Activated CD4-positive, alpha-beta memory T cell treated with anti-CD3 and anti-CD28 coated beads for 36 hours (primary cell): ENCODE data around the gene EXOSC3. TPM values are rescaled to one million over a fixed set of nuclear protein-coding genes. Genes with fewer than 3 reads are reported as not detected.
A peak's percentile ranks its signal among the peaks of the same experiment; 100 is the strongest.
"Not testable (repeated sequence)": the region's sequence is repeated elsewhere in the genome, so short reads cannot be mapped to it uniquely, and the experiment has no call there.

ENCODE experiments used
- CTCF ChIA-PET: fragments of 350-600 bp; sonication (Branson Sonifier 250); formaldehyde crosslinking; loops from one replicate; lab custom pipeline; 2021; ENCODE audit warnings: antibody characterized with exemption, inconsistent platforms; lab: Charles Lee
- POLR2A ChIA-PET: fragments of 350-600 bp; sonication (Branson Sonifier 250); formaldehyde crosslinking; loops from one replicate; lab custom pipeline; 2021; ENCODE audit warnings: antibody characterized with exemption; lab: Charles Lee
- DNase-seq: peaks from one replicate; pipeline ENCODE4 v3.0.0-alpha.2; 2020
- H3K27ac Mint-ChIP-seq: one replicate; pipeline ENCODE4 v1.8.0; 2021; ENCODE audit warnings: mixed read lengths
- H3K27me3 Mint-ChIP-seq: one replicate; pipeline ENCODE4 v1.8.0; 2021; ENCODE audit warnings: mixed read lengths
- H3K36me3 Mint-ChIP-seq: one replicate; pipeline ENCODE4 v1.8.0; 2021; ENCODE audit warnings: mixed read lengths
- H3K4me1 Mint-ChIP-seq: one replicate; pipeline ENCODE4 v1.8.0; 2021; ENCODE audit warnings: low read depth, mixed read lengths
- H3K4me3 Mint-ChIP-seq: one replicate; pipeline ENCODE4 v1.8.0; 2021; ENCODE audit warnings: mild to moderate bottlenecking, mixed read lengths
- H3K9me3 Mint-ChIP-seq: one replicate; pipeline ENCODE4 v1.8.0; 2021; ENCODE audit warnings: mixed read lengths
- intact Hi-C: fragments of 100-400 bp; cut with micrococcal nuclease; formaldehyde crosslinking; loops from one replicate; pipeline ENCODE4 v1.15.1; 2023
- total RNA-seq, 2 experiments: library from RNA; stranded (reverse); gene quantifications; one replicate each; pipeline ENCODE4 v1.2.3, GENCODE V29; 2021

Gene EXOSC3
- total RNA-seq, 2 experiments from 2014 or later, result 97.5 to 97.9 TPM

DNA sequence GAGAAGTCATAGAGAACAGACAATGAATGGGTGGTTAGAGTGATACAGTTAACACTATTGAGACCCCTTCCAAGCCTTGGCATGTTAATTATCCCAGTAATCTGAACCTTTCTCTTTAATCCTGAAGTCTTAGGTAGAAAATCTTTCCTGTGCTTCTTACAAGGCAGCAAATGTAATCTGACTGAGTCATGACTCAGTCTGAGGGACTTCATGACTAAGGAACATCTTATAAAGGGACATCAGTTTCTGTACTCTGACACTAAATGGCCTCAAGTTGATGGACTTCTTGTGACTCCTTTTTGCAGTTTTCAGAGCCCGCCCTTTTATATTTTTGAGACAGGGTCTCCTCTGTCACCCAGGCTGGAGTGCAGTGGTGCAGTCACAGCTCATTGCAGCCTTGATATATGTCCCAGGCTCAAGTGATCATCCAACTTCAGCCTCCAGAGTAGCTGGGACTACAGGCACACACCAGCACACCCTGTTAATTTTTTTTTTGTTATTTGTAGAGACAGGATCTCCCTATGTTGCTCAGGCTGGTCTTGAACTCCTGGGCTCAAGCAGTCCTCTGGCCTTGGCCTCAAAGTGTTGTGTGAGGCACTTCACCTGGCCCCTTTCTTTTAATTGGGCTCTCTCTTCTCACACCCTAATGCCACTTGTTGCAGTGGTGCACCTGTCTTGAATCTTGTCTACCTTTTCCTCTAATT, 9.5 kb downstream of the EXOSC3 start:
- no peak overlapping the region for H3K4me3 Mint-ChIP-seq
- no peak overlapping the region for H3K27ac Mint-ChIP-seq
- no peaks in the 10 kb centered on the region for H3K27me3 Mint-ChIP-seq
- H3K4me1 Mint-ChIP-seq, result peaks cover under 1% of the 10 kb centered on the region
- ChIA-PET POLR2A (no interaction called here), CTCF (no interaction called here)
- DNase-seq, result no peak
- intact Hi-C loops, result no loop called here
- no peaks in the 10 kb centered on the region for H3K9me3 Mint-ChIP-seq
- H3K36me3 Mint-ChIP-seq, result peaks cover 26% of the 10 kb centered on the region

DNA sequence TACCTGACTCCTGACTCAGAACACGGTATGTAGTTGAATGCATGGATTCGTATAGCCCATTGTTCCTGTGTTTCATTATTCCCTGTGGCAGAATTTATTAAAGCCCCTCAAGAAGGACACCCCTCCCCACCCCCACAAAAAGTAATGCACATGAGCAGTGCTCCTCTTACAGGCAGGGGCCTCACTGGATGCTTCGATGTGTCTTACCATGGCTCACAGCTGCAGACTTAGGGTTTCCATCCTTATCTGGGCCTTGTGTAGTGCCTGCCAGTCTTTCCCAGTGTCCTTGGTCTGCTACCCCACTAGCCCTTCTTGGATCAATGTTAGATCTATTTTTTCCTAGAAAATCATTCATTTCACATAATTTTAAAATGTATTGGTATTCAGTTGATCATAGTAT, 14.9 kb downstream of the EXOSC3 start:
- Mint-ChIP-seq H3K4me3 (no peak overlapping the region), H3K27ac (no peak overlapping the region), H3K9me3 (no peaks in the 10 kb centered on the region), H3K27me3 (no peaks in the 10 kb centered on the region), H3K36me3 (peaks cover 25% of the 10 kb centered on the region), H3K4me1 (no peaks in the 10 kb centered on the region)
- ChIA-PET POLR2A (interaction anchor here (0.9 kb wide), 1 partner anchor 14 kb away, joined by 3 read pairs; no protein-coding TSS in a partner anchor), CTCF (interaction anchor here (0.6 to 1.2 kb wide), 3 partner anchors 8 to 187 kb away, joined by 3 read pairs; no protein-coding TSS in a partner anchor)
- no peak for DNase-seq
- intact Hi-C loops, result no loop called here

DNA sequence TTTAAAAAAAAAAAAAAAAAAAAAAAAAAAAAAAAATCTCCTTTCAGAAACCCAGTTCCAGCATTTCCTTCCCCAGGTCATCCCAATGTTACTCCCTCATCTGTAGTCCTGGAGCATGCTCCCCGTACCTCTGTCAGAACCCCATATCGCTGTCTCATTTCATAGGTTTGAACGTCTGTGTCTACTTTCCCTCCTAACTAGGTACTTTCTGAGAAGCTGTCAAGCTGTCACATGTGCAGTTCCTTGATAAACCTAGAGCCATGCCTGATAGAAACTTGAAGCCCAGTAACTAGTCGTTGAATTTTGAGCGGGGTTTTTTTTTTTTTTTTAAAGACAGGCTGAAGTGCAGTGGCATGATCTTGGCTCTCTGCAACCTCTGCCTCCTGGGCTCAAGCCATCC, 15.6 kb downstream of the EXOSC3 start:
- intact Hi-C loops, result no loop called here
- Mint-ChIP-seq H3K27me3 (no peaks in the 10 kb centered on the region), H3K4me3 (no peak overlapping the region), H3K9me3 (no peaks in the 10 kb centered on the region), H3K4me1 (no peaks in the 10 kb centered on the region), H3K36me3 (peaks cover 25% of the 10 kb centered on the region), H3K27ac (no peak overlapping the region)
- DNase-seq, result no peak
- ChIA-PET CTCF (interaction anchor here (0.6 to 1.2 kb wide), 2 partner anchors 8 to 186 kb away, joined by 3 read pairs; no protein-coding TSS in a partner anchor), POLR2A (interaction anchor here (0.9 kb wide), 1 partner anchor 15 kb away, joined by 3 read pairs; no protein-coding TSS in a partner anchor)

DNA sequence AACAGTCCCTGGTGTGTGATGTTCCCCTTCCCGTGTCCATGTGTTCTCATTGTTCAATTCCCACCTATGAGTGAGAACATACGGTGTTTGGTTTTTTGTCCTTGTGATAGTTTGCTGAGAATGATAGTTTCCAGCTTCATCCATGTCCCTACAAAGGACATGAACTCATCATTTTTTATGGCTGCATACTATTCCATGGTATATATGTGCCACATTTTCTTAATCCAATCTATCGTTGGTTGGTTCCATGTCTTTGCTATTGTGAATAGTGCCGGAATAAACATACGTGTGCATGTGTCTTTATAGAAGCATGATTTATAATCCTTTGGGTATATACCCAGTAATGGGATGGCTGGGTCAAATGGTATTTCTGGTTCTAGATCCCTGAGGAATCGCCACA, 19.6 kb downstream of the EXOSC3 start:
- DNase-seq, H3K27ac Mint-ChIP-seq, H3K4me1 Mint-ChIP-seq: not testable (repeated sequence)

DNA sequence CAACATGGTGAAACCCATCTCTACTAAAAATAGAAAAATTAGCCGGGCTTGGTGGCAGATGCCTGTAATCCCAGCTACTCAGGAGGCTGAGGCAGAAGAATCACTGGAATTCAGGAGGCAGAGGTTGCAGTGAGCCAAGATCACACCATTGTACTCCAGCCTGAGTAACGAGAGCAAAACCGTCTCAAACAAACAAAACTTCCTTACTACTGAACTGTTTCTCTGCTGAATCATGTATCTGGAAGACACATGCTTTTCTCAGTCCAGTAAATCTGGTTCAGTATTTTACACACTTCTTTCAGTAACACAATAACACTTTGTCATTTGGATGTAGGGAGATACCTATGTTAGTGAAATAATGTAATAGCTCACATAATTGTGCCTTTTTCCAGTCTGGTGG, 23.4 kb downstream of the EXOSC3 start:
- ChIA-PET CTCF (no interaction called here), POLR2A (no interaction called here)
- H3K36me3 Mint-ChIP-seq, result peaks cover 25% of the 10 kb centered on the region
- H3K4me3 Mint-ChIP-seq, result no peak overlapping the region
- H3K9me3 Mint-ChIP-seq, result no peaks in the 10 kb centered on the region
- H3K4me1 Mint-ChIP-seq, result peaks cover 5% of the 10 kb centered on the region
- intact Hi-C loops, result no loop called here
- H3K27ac Mint-ChIP-seq, result no peak overlapping the region
- no peaks in the 10 kb centered on the region for H3K27me3 Mint-ChIP-seq
- no peak for DNase-seq

More for the DNA sequence above, 19.6 kb downstream of the EXOSC3 start:
- H3K27me3 Mint-ChIP-seq, H3K9me3 Mint-ChIP-seq, H3K4me3 Mint-ChIP-seq, POLR2A ChIA-PET, CTCF ChIA-PET, intact Hi-C loops: not testable (repeated sequence)
- peaks cover 33% of the 10 kb centered on the region for H3K36me3 Mint-ChIP-seq

DNA sequence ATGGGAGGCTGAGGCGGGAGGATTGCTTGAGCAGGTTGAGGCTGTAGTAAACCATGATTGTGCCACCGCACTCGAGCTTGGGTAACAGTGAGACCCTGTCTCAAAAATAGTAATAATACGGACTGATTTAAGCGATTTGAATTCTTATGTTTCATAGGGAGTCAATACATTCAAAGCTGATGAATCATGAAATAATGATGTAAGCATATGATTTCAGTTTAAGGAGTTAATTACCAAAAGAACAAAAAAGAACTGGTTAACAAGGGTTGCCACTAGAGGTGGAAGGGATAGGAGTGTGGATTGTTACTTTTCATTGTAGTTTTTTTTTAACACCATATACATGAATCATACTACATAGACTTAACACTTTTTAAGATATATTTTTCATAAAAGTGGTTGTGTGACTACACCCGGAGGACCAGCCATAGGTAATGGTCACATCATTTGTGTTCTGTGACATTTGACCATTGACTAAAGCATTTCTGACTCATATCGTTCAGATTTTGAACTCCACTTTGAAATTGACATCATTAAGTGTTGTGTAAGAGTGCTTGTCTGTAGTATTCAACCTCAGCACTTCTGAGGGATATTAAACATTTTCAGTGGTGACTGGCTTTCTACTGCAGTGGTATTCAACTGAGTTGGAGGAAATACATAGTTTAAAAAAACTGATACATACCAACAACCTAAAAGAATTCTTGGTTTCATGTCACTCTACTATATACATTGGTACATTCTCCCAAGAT, 24.3 kb downstream of the EXOSC3 start:
- Mint-ChIP-seq H3K27ac (no peak overlapping the region), H3K4me1 (peaks cover 7% of the 10 kb centered on the region), H3K4me3 (no peak overlapping the region), H3K27me3 (no peaks in the 10 kb centered on the region), H3K36me3 (peaks cover 18% of the 10 kb centered on the region), H3K9me3 (no peaks in the 10 kb centered on the region)
- intact Hi-C loops, result no loop called here
- ChIA-PET POLR2A (no interaction called here), CTCF (no interaction called here)
- DNase-seq, result no peak

DNA sequence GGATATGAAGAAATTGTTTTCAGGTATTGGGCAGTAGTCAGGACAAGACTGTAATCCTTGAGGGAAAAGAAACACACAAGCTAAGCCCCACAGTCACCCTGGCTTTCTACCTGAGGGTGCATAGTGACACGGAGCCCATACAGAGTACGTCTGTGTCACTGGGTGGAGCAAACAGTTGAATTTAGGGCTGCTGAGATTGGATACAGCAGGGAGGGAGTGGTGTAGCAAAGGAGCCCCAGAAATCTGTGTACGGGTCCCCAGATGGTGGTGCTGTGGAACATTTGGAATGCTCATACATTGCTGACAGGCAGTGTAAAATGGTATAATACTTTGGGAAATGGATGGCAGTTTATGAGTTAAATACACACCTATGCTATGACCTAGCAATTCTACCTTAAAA, 26.1 kb downstream of the EXOSC3 start:
- intact Hi-C loops, result loop anchor here (10.0 kb wide), 4 partner anchors 164 to 1184 kb away; partner anchors contain the start of genes MELK, POLR1E, SHB and TOMM5
- Mint-ChIP-seq H3K9me3 (no peaks in the 10 kb centered on the region), H3K4me1 (peaks cover 22% of the 10 kb centered on the region), H3K36me3 (peaks cover 7% of the 10 kb centered on the region), H3K27ac (no peak overlapping the region), H3K4me3 (no peak overlapping the region), H3K27me3 (no peaks in the 10 kb centered on the region)
- CTCF ChIA-PET, result interaction anchor here (1.1 kb wide), 1 partner anchor 12 kb away, joined by 3 read pairs; no protein-coding TSS in a partner anchor
- no peak for DNase-seq
- POLR2A ChIA-PET, result no interaction called here

DNA sequence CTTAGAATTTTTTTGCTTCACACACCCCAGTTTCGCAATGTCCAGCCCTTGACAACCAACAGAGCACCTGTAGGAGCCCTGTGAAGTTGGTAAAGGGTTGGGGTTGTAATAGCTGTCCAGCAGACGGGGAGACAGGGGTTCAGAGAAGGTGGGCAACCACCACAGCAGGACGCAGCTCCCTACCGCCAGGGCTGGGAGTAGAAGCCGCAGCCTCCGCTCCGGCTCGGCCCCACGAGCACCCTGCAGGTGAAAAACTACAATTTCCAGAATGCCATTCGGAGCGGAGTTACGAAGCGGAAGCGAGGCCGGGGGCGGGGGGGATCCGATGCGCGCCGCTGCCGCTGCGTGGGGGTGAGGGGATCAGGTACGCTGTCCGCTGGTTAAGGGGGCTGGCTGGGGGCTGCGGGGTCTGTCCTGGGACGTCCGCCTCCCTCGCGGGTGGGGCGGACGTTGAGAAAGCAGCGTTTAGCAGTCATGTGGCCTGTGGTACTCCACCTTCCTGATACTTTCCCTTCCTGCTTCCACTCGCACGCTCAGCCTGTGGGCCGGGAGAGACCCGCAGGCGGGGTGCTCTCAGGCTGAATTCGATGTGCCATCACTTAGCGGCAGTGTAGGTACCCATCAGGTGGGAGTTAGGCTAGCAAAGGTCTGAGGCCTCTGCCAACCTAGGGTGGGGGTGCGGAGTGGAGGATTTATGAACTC, 31.2 kb downstream of the EXOSC3 start, which contains the start of gene TRMT10B:
Gene TRMT10B (plus strand): TSS at position 317 of the 702 bp plus-strand sequence. CDS start 8,127 bp downstream, outside the sequence.
- H3K27ac Mint-ChIP-seq, result peak within 1 kb of the TSS; percentile 88

DNA sequence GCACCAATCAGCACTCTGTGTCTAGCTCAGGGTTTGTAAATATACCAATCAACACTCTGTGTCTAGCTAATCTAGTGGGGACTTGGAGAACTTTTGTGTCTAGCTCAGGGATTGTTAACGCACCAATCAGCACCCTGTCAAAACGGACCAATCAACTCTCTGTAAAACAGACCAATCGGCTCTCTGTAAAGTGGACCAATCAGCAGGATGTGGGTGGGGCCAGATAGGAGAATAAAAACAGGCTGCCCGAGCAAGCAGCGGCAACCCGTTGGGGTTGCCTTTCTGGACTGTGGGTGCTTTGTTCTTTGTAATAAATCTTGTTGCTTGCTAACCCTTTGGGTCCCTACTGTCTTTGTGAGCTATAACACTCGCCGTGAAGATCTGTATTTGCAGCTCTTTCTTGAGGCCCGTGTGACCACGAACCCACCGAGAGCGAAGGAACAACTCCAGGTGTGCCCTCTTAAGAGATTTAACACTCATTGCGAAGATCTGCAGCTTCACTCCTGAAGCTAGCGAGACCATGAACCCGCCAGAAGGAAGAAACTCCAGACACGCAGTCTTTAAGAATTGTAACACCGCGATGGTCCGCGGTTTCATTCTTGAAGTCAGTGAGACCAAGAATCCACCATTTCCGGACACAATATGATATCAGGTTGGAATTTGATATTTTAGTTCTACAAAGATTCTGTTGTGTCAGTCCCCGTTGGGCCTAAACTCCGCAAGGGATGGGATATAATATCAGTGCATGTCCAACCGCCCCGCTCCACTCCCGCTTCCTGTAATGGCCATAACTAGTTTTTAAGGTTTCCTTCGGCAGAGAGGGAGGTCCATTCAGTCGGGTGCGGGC, 32.0 kb downstream of the EXOSC3 start:
- CTCF ChIA-PET, result no interaction called here
- POLR2A ChIA-PET, result interaction anchor here (1.1 to 1.6 kb wide), 2 partner anchors 32 to 150 kb away, joined by 3 to 4 read pairs; partner anchors contain the start of gene EXOSC3
- Mint-ChIP-seq H3K36me3 (no peaks in the 10 kb centered on the region), H3K4me1 (peaks cover 23% of the 10 kb centered on the region), H3K4me3 (peak overlapping the region; percentile 96), H3K27me3 (no peaks in the 10 kb centered on the region), H3K27ac (peak overlapping the region; percentile 88), H3K9me3 (no peaks in the 10 kb centered on the region)
- intact Hi-C loops, result loop anchor here (1.0 to 10.0 kb wide), 7 partner anchors 32 to 1178 kb away; partner anchors contain the start of genes DCAF10, EXOSC3, MELK and POLR1E
- peak; percentile 30 for DNase-seq

More for the DNA sequence above, 31.2 kb downstream of the EXOSC3 start, which contains the start of gene TRMT10B:
- POLR2A ChIA-PET, result interaction anchor here (1.6 kb wide), 1 partner anchor 31 kb away, joined by 4 read pairs; the partner anchor contains the start of gene EXOSC3
- Mint-ChIP-seq H3K4me3 (peak within 1 kb of the TSS; percentile 96), H3K9me3 (no peaks in the 10 kb centered on the region), H3K27me3 (no peaks in the 10 kb centered on the region), H3K36me3 (no peaks in the 10 kb centered on the region), H3K4me1 (peaks cover 23% of the 10 kb centered on the region)
- peak; percentile 83 for DNase-seq
- CTCF ChIA-PET, result no interaction called here
- intact Hi-C loops, result loop anchor here (1.0 to 10.0 kb wide), 7 partner anchors 32 to 1179 kb away; partner anchors contain the start of genes DCAF10, EXOSC3, MELK and POLR1E

DNA sequence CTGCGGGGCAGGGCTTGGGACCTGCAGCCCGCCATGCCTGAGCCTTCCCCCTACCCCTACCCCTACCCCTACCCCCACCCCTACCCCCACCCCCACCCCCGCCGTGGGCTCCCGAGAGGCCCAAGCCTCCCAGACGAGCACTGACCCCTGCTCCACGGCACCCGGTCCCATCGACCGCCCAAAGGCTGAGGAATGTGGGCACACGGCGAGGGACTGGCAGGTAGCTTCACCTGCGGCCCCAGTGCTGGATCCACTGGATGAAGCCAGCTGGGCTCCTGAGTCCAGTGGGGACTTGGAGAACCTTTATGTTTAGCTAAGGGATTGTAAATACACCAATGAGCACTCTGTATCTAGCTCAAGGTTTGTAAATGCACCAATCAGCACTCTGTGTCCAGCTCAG, 32.8 kb downstream of the EXOSC3 start:
- intact Hi-C loops, result loop anchor here (10.0 kb wide), 4 partner anchors 157 to 1177 kb away; partner anchors contain the start of genes MELK, POLR1E, SHB and TOMM5
- DNase-seq, CTCF ChIA-PET, H3K4me3 Mint-ChIP-seq, H3K27ac Mint-ChIP-seq, H3K9me3 Mint-ChIP-seq, H3K36me3 Mint-ChIP-seq, H3K27me3 Mint-ChIP-seq: not testable (repeated sequence)
- H3K4me1 Mint-ChIP-seq, result peaks cover 23% of the 10 kb centered on the region
- POLR2A ChIA-PET, result interaction anchor here (1.1 kb wide), 1 partner anchor 151 kb away, joined by 3 read pairs; no protein-coding TSS in a partner anchor
